IMR-90 (cell line): ENCODE results near the gene TEAD1. TPM values are rescaled to one million over a fixed set of nuclear protein-coding genes. Genes with fewer than 3 reads are reported as not detected.

Source experiments
- ATAC-seq: fragments of 200-7000 bp; cut with Tn5 transposase; 2 replicates; pipeline ENCODE4 v1.9.1; 2020; ENCODE audit warnings: low read depth, mild to moderate bottlenecking, moderate library complexity
- BruUV-seq: library from RNA; stranded (reverse); fragments of 400-500 nt; replicated peaks from 2 replicates; lab custom pipeline; 2021; lab: Mats Ljungman, UMichigan
- CTCF ChIA-PET: fragments of 300-600 bp; formaldehyde crosslinking; extraction: SDS; loops from one replicate; lab custom pipeline; 2021; ENCODE audit warnings: antibody characterized with exemption; lab: Yijun Ruan, JAX
- POLR2A ChIA-PET: fragments of 300-600 bp; sonication (Branson Sonifier 250); formaldehyde crosslinking; loops from one replicate; lab custom pipeline; 2022; ENCODE audit warnings: antibody characterized with exemption; ENCODE audit not compliant: unreplicated experiment; lab: Charles Lee
- DNase-seq: peaks from one replicate; pipeline ENCODE4 v3.0.0; 2013
- H2AFZ ChIP-seq: replicated peaks from 2 replicates; pipeline ENCODE3; 2013; ENCODE audit warnings: low read length, mild to moderate bottlenecking; ENCODE audit not compliant: poor library complexity
- H2AK5ac ChIP-seq: 2 replicates; pipeline ENCODE4 v1.6.1; 2013; ENCODE audit warnings: low read depth, low read length, inconsistent platforms
- H2AK9ac ChIP-seq: replicated peaks from 2 replicates; pipeline ENCODE3; 2013; ENCODE audit warnings: mild to moderate bottlenecking, low read depth, low read length, moderate library complexity; ENCODE audit not compliant: poor library complexity
- H2BK120ac ChIP-seq: 2 replicates; pipeline ENCODE4 v1.6.1; 2013; ENCODE audit warnings: low read depth, low read length, inconsistent platforms
- H2BK15ac ChIP-seq: 3 replicates; pipeline ENCODE4 v1.6.1; 2013; ENCODE audit warnings: low read depth, low read length, inconsistent platforms
- H2BK20ac ChIP-seq: 2 replicates; pipeline ENCODE4 v1.6.1; 2013; ENCODE audit warnings: low read depth, mild to moderate bottlenecking, inconsistent platforms, low read length, moderate library complexity
- H2BK5ac ChIP-seq: 2 replicates; pipeline ENCODE4 v1.6.1; 2013; ENCODE audit warnings: mild to moderate bottlenecking, low read depth, low read length, inconsistent platforms; ENCODE audit not compliant: poor library complexity, severe bottlenecking
- H3K14ac ChIP-seq: replicated peaks from 2 replicates; pipeline ENCODE4 v1.6.1; 2013; ENCODE audit warnings: low read depth, low read length, inconsistent platforms
- H3K18ac ChIP-seq: 2 replicates; pipeline ENCODE4 v1.6.1; 2013; ENCODE audit warnings: low read depth, low read length, control low read depth
- H3K23ac ChIP-seq: 2 replicates; pipeline ENCODE4 v1.6.1; 2013; ENCODE audit warnings: low read depth, low read length, inconsistent platforms
- H3K27ac ChIP-seq: 2 replicates; pipeline ENCODE4 v1.5.1; 2013; ENCODE audit warnings: mild to moderate bottlenecking, control low read depth, low read length; ENCODE audit not compliant: insufficient read depth
- H3K27me3 ChIP-seq: 2 replicates; pipeline ENCODE4 v1.6.1; 2013; ENCODE audit warnings: low read length; ENCODE audit not compliant: control insufficient read depth, insufficient read depth
- H3K36me3 ChIP-seq: 2 replicates; pipeline ENCODE4 v1.6.1; 2013; ENCODE audit warnings: low read length, mixed read lengths; ENCODE audit not compliant: control insufficient read depth, insufficient read depth
- H3K4ac ChIP-seq: 2 replicates; pipeline ENCODE4 v1.6.1; 2013; ENCODE audit warnings: low read depth, low read length, inconsistent platforms
- H3K4me1 ChIP-seq: 2 replicates; pipeline ENCODE4 v1.6.1; 2013; ENCODE audit warnings: low read length, mixed read lengths; ENCODE audit not compliant: control insufficient read depth, insufficient read depth
- H3K4me2 ChIP-seq: 2 replicates; pipeline ENCODE4 v1.6.1; 2013; ENCODE audit warnings: low read depth, mild to moderate bottlenecking, control low read depth, low read length, moderate library complexity
- H3K4me3 ChIP-seq: 2 replicates; pipeline ENCODE4 v1.5.1; 2013; ENCODE audit warnings: low read depth, mild to moderate bottlenecking, control low read depth, low read length, moderate library complexity; ENCODE audit not compliant: insufficient read depth
- H3K56ac ChIP-seq: 2 replicates; pipeline ENCODE4 v1.6.1; 2013; ENCODE audit warnings: low read length, inconsistent platforms; ENCODE audit not compliant: insufficient read depth; ENCODE audit errors: extremely low read depth
- H3K79me1 ChIP-seq, 2 experiments: 2 replicates each; pipeline ENCODE4 v1.6.1; 2013; ENCODE audit warnings: low read length in 2 of 2, inconsistent platforms in 1 of 2, low read depth in 1 of 2
- H3K9ac ChIP-seq: 2 replicates; pipeline ENCODE4 v1.6.1; 2013; ENCODE audit warnings: low read depth, low read length, control low read depth
- H3K9me1 ChIP-seq: 2 replicates; pipeline ENCODE4 v1.6.1; 2013; ENCODE audit warnings: low read length, inconsistent platforms; ENCODE audit not compliant: insufficient read depth
- H3K9me3 ChIP-seq: 2 replicates; pipeline ENCODE4 v1.6.1; 2013; ENCODE audit warnings: low read length; ENCODE audit not compliant: control insufficient read depth, insufficient read depth
- H4K20me1 ChIP-seq: 2 replicates; pipeline ENCODE4 v1.6.1; 2013; ENCODE audit warnings: low read length, inconsistent platforms; ENCODE audit not compliant: insufficient read depth
- H4K5ac ChIP-seq: 2 replicates; pipeline ENCODE4 v1.6.1; 2013; ENCODE audit warnings: mild to moderate bottlenecking, low read depth, low read length, control low read depth
- H4K8ac ChIP-seq, 2 experiments: 2 replicates each; pipeline ENCODE4 v1.6.1; 2013; ENCODE audit warnings: low read depth in 2 of 2, low read length in 2 of 2, control low read depth in 1 of 2, inconsistent platforms in 1 of 2
- H4K91ac ChIP-seq: 2 replicates; pipeline ENCODE4 v1.6.1; 2013; ENCODE audit warnings: low read depth, low read length, inconsistent platforms; ENCODE audit not compliant: insufficient read depth
- BHLHE40 ChIP-seq: fragments of 150-350 bp; IDR thresholded peaks from 2 replicates; pipeline ENCODE4 v1.6.1; 2016; ENCODE audit warnings: mild to moderate bottlenecking, low read depth, low read length
- CEBPB ChIP-seq: IDR thresholded peaks from 2 replicates; pipeline ENCODE4 v1.6.1; 2012; ENCODE audit warnings: low read depth, low read length, improper control_type of control experiment
- CHD1 ChIP-seq: IDR thresholded peaks from 2 replicates; pipeline ENCODE4 v1.6.1; 2012; ENCODE audit warnings: low read depth, low read length, improper control_type of control experiment
- CTCF ChIP-seq: conservative IDR thresholded peaks from 2 replicates; pipeline ENCODE4 v1.5.1; 2012; ENCODE audit warnings: mild to moderate bottlenecking, low read depth, low read length, improper control_type of control experiment
- FOS ChIP-seq: fragments of 150-350 bp; IDR thresholded peaks from 2 replicates; pipeline ENCODE4 v1.6.1; 2016; ENCODE audit warnings: low read depth, low read length
- MAFK ChIP-seq: IDR thresholded peaks from 2 replicates; pipeline ENCODE4 v1.6.1; 2012; ENCODE audit warnings: low read depth, low read length, improper control_type of control experiment
- MAZ ChIP-seq: IDR thresholded peaks from 2 replicates; pipeline ENCODE4 v1.6.1; 2012; ENCODE audit warnings: low read depth, mild to moderate bottlenecking, low read length, improper control_type of control experiment, moderate library complexity, borderline replicate concordance
- MXI1 ChIP-seq: IDR thresholded peaks from 2 replicates; pipeline ENCODE4 v1.6.1; 2012; ENCODE audit warnings: low read depth, mild to moderate bottlenecking, low read length, moderate library complexity, borderline replicate concordance
- NFE2L2 ChIP-seq: fragments of 150-350 bp; IDR thresholded peaks from 2 replicates; pipeline ENCODE4 v1.6.1; 2016; ENCODE audit warnings: low read depth, mild to moderate bottlenecking, low read length
- RAD21 ChIP-seq: IDR thresholded peaks from 2 replicates; pipeline ENCODE4 v1.6.1; 2012; ENCODE audit warnings: low read length, improper control_type of control experiment
- RFX5 ChIP-seq: IDR thresholded peaks from 2 replicates; pipeline ENCODE4 v1.8.0; 2012; ENCODE audit warnings: low read depth, mild to moderate bottlenecking, low read length, moderate library complexity
- WGBS, 2 experiments: methylation state at CpG; one replicate each; pipeline versions ENCODE4 v1.1.5 to v1.1.7; 2013; ENCODE audit warnings: missing lambda C conversion rate in 2 of 2; ENCODE audit not compliant: insufficient read length in 1 of 2; ENCODE audit errors: extremely low coverage in 2 of 2; 5-methylcytosine and 5-hydroxymethylcytosine counted together
- dilution Hi-C: fragments of 300-500 bp; cut with HindIII; formaldehyde crosslinking; loops from one replicate; pipeline ENCODE4 v1.14.3; 2018; ENCODE audit warnings: low sequenced_read_pairs; ENCODE audit not compliant: unreplicated experiment
- in situ Hi-C: fragments of 300-500 bp; cut with MboI; formaldehyde crosslinking; loops from 3 replicates; pipeline ENCODE4 v1.14.3; 2019; ENCODE audit warnings: low sequenced_read_pairs, inconsistent platforms, mixed read lengths
- intact Hi-C: fragments of 100-400 bp; cut with micrococcal nuclease; formaldehyde crosslinking; loops from 2 replicates; pipeline ENCODE4 v1.10.0; 2022
- polyA plus RNA-seq, 3 experiments: library from polyadenylated mRNA; depleted of rRNA; stranded (reverse); fragments of >200 nt; gene quantifications; 2 replicates each; pipeline ENCODE4 v1.2.3, GENCODE V29; 2012; ENCODE audit warnings: low replicate concordance in 1 of 3
- total RNA-seq: library from RNA; depleted of rRNA; stranded (reverse); fragments of >200 nt; gene quantifications from 2 replicates; pipeline ENCODE4 v1.2.3, GENCODE V29; 2012
- TF ChIP-seq, protein P1 (sequence below): fragments of 150-350 bp; IDR thresholded peaks from 2 replicates; pipeline ENCODE4 v1.6.1; 2017; ENCODE audit warnings: mild to moderate bottlenecking, antibody characterized with exemption, low read length, low read depth

TEAD1 gene
- total and polyA plus RNA-seq, 2 of the 4 experiments (the other 2 are of a cell fraction): 51.8 to 69.2 TPM

- Histone ChIP-seq H3K14ac (peak overlapping the region; percentile 34), H2BK15ac (0 out of 3 replicates have a peak overlapping the region, but pooled peaks have one; percentile 8), H3K4ac (peak overlapping the region; percentile 63), H3K23ac (peak overlapping the region; percentile 46; the same call in 1 of the 2 replicates), H3K36me3 (peaks cover 3% of the 10 kb centered on the region), H2BK120ac (peak overlapping the region; percentile 20), H4K5ac (no peak overlapping the region), H3K56ac (no peak overlapping the region), H3K9ac (peak overlapping the region; percentile 31; the same call in 1 of the 2 replicates), H3K9me1 (peaks cover 65% of the 10 kb centered on the region), H3K4me1 (peaks cover 52% of the 10 kb centered on the region), H3K9me3 (no peaks in the 10 kb centered on the region), H2AK5ac (peak overlapping the region; percentile 78), H2AFZ (peak overlapping the region; percentile 39), H4K91ac (peak overlapping the region; percentile 12; the same call in 1 of the 2 replicates), H3K4me2 (peak overlapping the region; percentile 55), H3K79me1 (peaks cover 27 to 92% of the 10 kb centered on the region in 2 experiments), H3K27me3 (no peaks in the 10 kb centered on the region), H2BK5ac (peak overlapping the region; percentile 12), H2BK20ac (peak overlapping the region; percentile 2; the same call in 1 of the 2 replicates), H4K20me1 (peaks cover 99% of the 10 kb centered on the region), H3K27ac (peak overlapping the region; percentile 78), H3K18ac (peak overlapping the region; percentile 2; the same call in 1 of the 2 replicates), H4K8ac (peak overlapping the region in 1 of 2 experiments; percentile 22; a peak in 1 of 4 replicates), H2AK9ac (peak overlapping the region; percentile 81), H3K4me3 (no peak overlapping the region)
- ChIA-PET POLR2A (no interaction called here), CTCF (no interaction called here)
- intact Hi-C loops: no loop called here
- in situ Hi-C loops: no loop called here
- ATAC-seq (peak; percentile 28), DNase-seq (peak; percentile 95)
- TF ChIP-seq MXI1 (0 out of 2 replicates have a peak, but pooled peaks have one; percentile 25), MAZ (peak; percentile 31; the same call in 1 of the 2 replicates), CTCF (no peak), MAFK (no peak), RFX5 (no peak), CHD1 (no peak), CEBPB (peak; percentile 49), RAD21 (no peak), FOS (peak; percentile 99), NFE2L2 (no peak), BHLHE40 (peak; percentile 84)
- TF ChIP-seq, protein P1, sequence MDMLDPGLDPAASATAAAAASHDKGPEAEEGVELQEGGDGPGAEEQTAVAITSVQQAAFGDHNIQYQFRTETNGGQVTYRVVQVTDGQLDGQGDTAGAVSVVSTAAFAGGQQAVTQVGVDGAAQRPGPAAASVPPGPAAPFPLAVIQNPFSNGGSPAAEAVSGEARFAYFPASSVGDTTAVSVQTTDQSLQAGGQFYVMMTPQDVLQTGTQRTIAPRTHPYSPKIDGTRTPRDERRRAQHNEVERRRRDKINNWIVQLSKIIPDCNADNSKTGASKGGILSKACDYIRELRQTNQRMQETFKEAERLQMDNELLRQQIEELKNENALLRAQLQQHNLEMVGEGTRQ: no peak
- 0% methylated on average over 2 of the region's 14 CpGs; no CpG with 5 or more reads in 1 of the 2 experiments for WGBS, 2 experiments
- BruUV-seq: no TSS peak
- dilution Hi-C loops: no loop called here
These were observed 50.3 kb downstream of the TEAD1 start for GRCh38 chr11:12724301-12725054.
